ENCODE measurements around the gene HDDC3.

The HDDC3 gene

DNA sequence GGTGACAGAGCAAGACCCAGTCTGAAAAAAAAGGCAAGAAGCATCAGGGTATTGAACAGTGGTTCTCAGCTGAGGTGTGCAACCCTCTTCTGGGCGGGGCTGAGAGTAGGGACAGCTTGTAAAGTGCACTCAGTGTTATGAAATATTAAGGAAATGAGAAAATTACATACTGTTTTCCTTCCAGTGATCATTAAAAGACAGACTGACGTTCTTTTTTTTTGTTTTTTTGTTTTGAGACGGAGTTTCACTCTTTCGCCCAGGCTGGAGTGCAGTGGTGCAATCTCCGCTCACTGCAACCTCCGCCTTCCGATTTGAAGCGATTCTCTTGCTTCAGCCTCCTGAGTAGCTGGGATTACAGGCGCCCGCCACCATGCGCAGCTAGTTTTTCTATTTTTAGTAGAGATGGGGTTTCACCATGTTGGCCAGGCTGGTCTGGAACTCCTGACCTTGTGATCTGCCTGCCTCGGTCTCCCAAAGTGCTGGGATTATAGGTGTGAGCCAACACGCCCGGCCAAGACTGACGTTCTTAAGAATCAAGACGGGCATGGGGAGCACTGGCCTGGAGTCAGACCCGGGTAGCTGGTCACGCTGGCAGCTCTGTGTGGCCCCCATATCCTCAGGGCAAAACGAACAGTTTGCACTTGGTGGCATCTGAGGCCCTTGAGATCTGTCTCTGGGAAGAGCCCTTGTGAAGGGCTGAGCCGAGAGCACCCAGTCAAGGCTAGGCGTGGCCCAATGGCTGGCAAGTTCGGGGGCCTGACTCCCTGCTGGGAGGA is 17.9 kb downstream of the HDDC3 start:
- DNase-seq (ENCODE audit: low read depth), result no peak
- H3K4me3 ChIP-seq (ENCODE audit: low read depth, low read length), result no peak overlapping the region
- TF ChIP-seq, protein P1, sequence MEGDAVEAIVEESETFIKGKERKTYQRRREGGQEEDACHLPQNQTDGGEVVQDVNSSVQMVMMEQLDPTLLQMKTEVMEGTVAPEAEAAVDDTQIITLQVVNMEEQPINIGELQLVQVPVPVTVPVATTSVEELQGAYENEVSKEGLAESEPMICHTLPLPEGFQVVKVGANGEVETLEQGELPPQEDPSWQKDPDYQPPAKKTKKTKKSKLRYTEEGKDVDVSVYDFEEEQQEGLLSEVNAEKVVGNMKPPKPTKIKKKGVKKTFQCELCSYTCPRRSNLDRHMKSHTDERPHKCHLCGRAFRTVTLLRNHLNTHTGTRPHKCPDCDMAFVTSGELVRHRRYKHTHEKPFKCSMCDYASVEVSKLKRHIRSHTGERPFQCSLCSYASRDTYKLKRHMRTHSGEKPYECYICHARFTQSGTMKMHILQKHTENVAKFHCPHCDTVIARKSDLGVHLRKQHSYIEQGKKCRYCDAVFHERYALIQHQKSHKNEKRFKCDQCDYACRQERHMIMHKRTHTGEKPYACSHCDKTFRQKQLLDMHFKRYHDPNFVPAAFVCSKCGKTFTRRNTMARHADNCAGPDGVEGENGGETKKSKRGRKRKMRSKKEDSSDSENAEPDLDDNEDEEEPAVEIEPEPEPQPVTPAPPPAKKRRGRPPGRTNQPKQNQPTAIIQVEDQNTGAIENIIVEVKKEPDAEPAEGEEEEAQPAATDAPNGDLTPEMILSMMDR (IDR thresholded peaks at IDR 0.05; ENCODE audit: control insufficient read depth, extremely low read depth, insufficient read depth), result no peak

DNA sequence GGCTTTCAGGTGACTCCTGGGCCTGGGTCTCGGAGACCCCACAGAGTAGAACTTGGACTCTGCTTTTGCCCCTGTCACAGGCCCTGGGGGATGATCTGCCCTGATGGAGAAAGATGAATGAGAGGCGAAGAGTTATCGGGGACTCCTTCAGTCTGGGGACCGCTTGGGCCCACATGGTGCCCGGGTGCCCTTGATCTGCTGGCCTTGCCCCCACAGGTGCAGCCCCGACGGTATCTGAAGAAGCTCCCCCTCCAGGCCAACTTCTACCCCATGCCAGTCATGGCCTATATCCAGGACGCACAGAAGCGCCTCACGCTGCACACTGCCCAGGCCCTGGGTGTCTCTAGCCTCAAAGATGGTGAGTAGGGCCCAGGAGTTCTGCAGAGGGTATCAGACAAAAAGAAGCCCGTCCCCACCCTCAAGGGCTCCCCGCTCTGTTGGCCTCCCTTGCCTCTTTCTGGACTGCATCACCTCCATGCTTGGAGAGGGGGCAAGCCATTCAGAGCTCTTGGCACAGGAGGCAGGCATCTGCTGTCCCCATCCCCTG is 18.9 kb downstream of the HDDC3 start:
- TF ChIP-seq, protein P1 (IDR thresholded peaks at IDR 0.05; ENCODE audit: control insufficient read depth, extremely low read depth, insufficient read depth), result no peak
- H3K4me3 ChIP-seq (ENCODE audit: low read depth, low read length), result no peak overlapping the region
- DNase-seq (ENCODE audit: low read depth), result no peak

DNA sequence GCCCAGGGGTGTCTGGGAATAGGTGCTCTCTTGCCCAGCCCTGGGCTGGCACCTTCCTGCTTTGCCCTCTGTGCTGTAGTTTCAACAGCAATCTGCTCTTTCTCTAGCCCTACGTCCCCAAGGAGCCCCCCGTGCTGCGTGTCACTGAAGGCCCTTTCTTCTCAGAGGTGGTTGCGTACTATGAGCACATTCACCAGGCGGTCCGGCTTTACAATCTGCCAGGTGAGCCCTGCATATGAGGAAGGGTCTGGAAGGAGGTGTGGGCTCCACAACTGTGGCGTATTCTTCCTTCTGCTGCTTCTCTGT is 19.6 kb downstream of the HDDC3 start:
- H3K4me3 ChIP-seq (ENCODE audit: low read depth, low read length), result no peak overlapping the region
- TF ChIP-seq, protein P1 (IDR thresholded peaks at IDR 0.05; ENCODE audit: control insufficient read depth, extremely low read depth, insufficient read depth), result no peak
- no peak for DNase-seq (ENCODE audit: low read depth)

DNA sequence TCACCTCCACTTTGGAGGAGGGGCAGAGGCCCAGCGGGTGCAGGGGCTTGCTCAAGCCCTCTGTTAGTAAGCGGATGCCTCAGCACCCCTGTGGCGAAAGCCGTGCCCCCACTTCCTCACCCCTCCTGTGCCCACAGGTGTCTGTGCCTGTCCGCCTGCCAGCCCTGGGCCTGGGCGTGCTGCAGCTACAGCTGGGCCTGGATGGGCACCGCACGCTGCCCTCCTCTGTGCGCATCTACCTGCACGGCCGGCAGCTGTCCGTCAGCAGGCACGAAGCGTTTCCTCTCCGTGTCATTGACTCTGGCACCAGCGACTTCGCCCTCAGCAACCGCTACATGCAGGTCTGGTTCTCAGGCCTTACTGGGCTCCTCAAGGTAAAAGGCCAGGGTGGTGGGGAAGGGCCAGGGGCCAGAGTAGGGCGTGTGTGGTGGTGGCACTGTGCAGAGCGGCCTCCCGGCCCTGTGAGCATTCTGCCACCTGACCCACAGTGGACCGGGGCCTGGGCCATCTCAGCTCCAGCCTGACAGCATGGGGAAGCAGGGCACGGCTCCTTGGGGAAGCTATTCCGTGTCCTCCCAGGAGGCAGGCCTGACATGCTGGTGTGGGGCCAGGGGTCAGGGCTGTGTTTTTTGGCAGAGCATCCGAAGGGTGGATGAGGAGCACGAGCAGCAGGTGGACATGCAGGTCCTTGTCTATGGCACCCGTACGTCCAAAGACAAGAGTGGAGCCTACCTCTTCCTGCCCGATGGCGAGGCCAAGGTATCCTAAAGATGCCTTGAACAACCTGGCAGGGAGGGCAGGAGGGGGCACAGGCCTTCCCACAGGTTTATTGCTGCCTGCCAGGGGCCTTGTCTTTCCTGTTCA is 20.2 kb downstream of the HDDC3 start:
- DNase-seq (ENCODE audit: low read depth), result no peak
- TF ChIP-seq, protein P1 (IDR thresholded peaks at IDR 0.05; ENCODE audit: control insufficient read depth, extremely low read depth, insufficient read depth), result no peak
- no peak overlapping the region for H3K4me3 ChIP-seq (ENCODE audit: low read depth, low read length)

DNA sequence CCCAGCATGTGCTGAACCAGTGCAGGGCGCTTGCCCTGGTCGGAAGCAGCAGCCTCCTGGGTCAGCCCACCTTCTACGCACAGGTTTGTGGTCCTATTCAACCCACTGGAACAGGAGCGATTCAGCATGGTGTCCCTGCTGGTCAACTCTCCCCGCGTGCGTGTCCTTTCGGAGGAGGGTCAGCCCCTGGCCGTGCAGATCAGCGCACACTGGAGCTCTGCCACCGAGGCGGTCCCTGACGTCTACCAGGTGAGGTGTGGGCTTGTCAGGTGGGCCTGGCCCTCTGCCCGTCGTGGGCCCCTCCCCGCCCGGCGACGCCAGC is 21.1 kb downstream of the HDDC3 start:
- H3K4me3 ChIP-seq (ENCODE audit: low read depth, low read length), result no peak overlapping the region
- TF ChIP-seq, protein P1 (IDR thresholded peaks at IDR 0.05; ENCODE audit: control insufficient read depth, extremely low read depth, insufficient read depth), result no peak
- no peak for DNase-seq (ENCODE audit: low read depth)

DNA sequence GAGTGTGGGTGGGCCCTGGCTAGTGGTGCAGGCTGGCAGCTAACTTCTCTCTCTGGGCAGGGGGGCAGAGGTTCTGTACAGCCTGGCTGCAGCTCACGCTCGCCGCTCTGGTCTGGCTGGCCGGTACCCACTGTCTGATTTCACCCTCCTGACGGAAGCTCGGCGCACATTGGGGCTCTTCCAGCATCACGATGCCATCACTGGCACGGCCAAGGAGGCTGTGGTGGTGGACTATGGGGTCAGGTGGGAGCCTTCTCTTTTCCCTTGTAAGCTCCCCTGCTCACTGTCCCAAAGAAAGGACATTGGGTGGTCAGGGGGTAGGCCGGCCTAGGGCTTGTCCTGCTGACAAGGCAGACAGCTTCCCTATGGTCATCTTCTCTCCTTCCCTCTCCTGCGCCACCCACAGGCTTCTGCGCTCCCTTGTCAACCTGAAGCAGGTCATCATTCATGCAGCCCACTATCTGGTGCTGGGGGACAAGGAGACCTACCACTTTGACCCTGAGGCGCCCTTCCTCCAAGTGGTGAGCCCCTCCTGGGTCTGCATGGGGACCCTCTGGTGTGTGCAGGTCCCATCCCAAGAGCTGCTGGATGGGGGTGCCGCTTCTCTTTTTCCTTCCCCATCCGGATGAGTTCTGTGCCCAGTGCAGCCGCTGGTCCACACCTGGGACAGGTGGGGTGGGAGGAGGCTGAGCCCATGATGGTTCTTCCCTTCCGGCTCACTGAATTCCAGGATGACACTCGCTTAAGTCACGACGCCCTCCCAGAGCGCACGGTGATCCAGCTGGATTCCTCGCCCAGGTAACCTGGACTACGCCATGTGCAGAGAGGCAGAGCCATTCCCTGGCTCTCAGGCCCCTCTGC is 21.7 kb downstream of the HDDC3 start:
- TF ChIP-seq, protein P1 (IDR thresholded peaks at IDR 0.05; ENCODE audit: control insufficient read depth, extremely low read depth, insufficient read depth), result no peak
- H3K4me3 ChIP-seq (ENCODE audit: low read depth, low read length), result no peak overlapping the region

More for the DNA sequence above, 21.7 kb downstream of the HDDC3 start:
- DNase-seq (ENCODE audit: low read depth), result no peak

All from LNCaP clone FGC (cell line).